Measurements from ENCODE around the gene COL23A1.

- TF ChIP-seq POLR2AphosphoS5 (IDR thresholded peaks at IDR 0.05; ENCODE audit: low read depth) (no peak), ZNF331 (CRISPR knock-in tag; IDR thresholded peaks at IDR 0.05; ENCODE audit: low read depth) (no peak), CTCF (conservative IDR thresholded peaks at IDR 0.05; ENCODE audit: low read depth in 2 of 2) (no peak), JUNB (IDR thresholded peaks at IDR 0.05; ENCODE audit: unreplicated experiment) (no peak)
Observed at GRCh38 chr5:178336889-178337288, 253.3 kb downstream of the COL23A1 start.

Measured in GM23338 (cell line).